Measurements from ENCODE around the gene SYK. TPM values are rescaled to one million over a fixed set of nuclear protein-coding genes. Genes with fewer than 3 reads are reported as not detected.

The SYK gene
- total RNA-seq, 1 experiment from 2014 or later: 0.28 TPM

DNA sequence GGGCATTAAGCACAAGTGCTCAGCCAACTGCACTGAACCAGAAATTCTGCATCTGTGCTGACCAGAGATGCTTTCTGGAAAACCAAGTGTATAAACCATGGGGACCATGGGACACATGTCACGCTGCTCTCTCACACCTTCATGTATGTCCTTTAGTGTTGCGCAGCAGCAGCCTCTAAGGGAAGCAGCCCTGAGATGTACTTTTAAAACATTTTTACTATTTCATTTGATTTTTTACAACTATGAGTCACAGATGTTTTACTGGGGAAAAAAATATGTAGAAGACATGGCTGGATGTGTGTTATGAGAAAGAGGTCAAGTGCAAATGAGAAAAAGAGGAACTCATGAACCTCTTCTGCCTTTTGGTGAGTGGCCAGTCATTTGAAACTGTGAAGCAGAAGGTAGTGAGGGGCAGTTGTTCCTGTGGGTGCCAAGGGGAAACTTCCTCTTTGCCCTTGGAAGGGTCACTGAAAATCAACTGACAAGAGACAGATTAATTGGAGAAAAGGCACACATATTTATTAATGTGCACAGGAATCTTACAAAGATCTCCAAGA lies 31.4 kb upstream of the SYK start:
- POLR2A ChIA-PET: no interaction called here
- DNase-seq (ENCODE audit: low read depth, low spot score): no peak
- no peaks in the 10 kb centered on the region for H3K4me1 ChIP-seq (ENCODE audit: control insufficient read depth, insufficient read depth, low read length)
- H3K36me3 ChIP-seq (ENCODE audit: control insufficient read depth, insufficient read depth, low read length): no peaks in the 10 kb centered on the region
- CTCF ChIA-PET: no interaction called here
- intact Hi-C loops (cut with micrococcal nuclease; ENCODE audit: unreplicated experiment): no loop called here
- H3K27me3 ChIP-seq (ENCODE audit: control insufficient read depth, insufficient read depth, low read length): no peaks in the 10 kb centered on the region
- TF ChIP-seq TCF7L2 (IDR thresholded peaks at IDR 0.05; ENCODE audit: low read depth, low read length): no peak
- no peak for TF ChIP-seq SIN3A (IDR thresholded peaks at IDR 0.05; ENCODE audit: borderline replicate concordance, insufficient read depth, low read depth, low read length)
- no peak for TF ChIP-seq REST (IDR thresholded peaks at IDR 0.05; ENCODE audit: insufficient read depth in 1 of 2, low read depth in 2 of 2, low read length in 1 of 2)
- no peak for TF ChIP-seq CTCF (IDR thresholded peaks at IDR 0.05)
- TF ChIP-seq POLR2AphosphoS5 (IDR thresholded peaks at IDR 0.05; ENCODE audit: low read depth, low read length): no peak
- H3K4me3 ChIP-seq (ENCODE audit: low read depth in 2 of 2, low read length in 2 of 2): no peak overlapping the region
- H3K9me3 ChIP-seq (ENCODE audit: control insufficient read depth, insufficient read depth, low read depth, low read length): peaks cover 10% of the 10 kb centered on the region; the same call in 1 of the 2 replicates
- H3K27ac ChIP-seq (ENCODE audit: low read length): no peak overlapping the region
- no TSS peak for BruUV-seq (replicated peaks)
- in situ Hi-C loops (cut with HindIII; ENCODE audit: low pct_unique_long_range_greater_than_20kb, low sequenced_read_pairs): no loop called here
- no peak for ATAC-seq

DNA sequence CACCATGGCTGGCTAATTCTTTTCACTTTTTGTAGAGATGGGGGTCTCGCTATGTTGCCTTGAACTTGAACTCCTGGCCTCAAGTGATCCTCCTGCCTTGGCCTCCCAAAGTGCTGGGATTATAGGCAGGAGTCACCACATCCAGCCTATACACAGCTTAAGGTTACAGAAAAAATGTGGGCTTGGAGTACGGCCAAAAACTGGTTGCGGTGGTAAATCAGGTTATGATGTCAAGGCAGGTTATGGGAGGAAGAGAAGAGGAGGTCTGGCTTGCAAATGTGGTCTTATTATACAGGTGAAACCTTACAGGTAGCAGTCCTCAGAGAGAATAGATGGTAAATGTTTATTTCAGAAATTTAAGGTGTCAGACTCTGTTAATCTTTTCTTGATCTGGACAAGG lies 30.7 kb upstream of the SYK start:
- DNase-seq (ENCODE audit: low read depth, low spot score): no peak
- Histone ChIP-seq H3K4me1 (ENCODE audit: control insufficient read depth, insufficient read depth, low read length) (no peaks in the 10 kb centered on the region), H3K27me3 (ENCODE audit: control insufficient read depth, insufficient read depth, low read length) (no peaks in the 10 kb centered on the region), H3K4me3 (ENCODE audit: low read depth in 2 of 2, low read length in 2 of 2) (no peak overlapping the region), H3K27ac (ENCODE audit: low read length) (no peak overlapping the region), H3K9me3 (ENCODE audit: control insufficient read depth, insufficient read depth, low read depth, low read length) (peaks cover 10% of the 10 kb centered on the region; the same call in 1 of the 2 replicates), H3K36me3 (ENCODE audit: control insufficient read depth, insufficient read depth, low read length) (no peaks in the 10 kb centered on the region)
- ChIA-PET POLR2A (no interaction called here), CTCF (no interaction called here)
- in situ Hi-C loops (cut with HindIII; ENCODE audit: low pct_unique_long_range_greater_than_20kb, low sequenced_read_pairs): no loop called here
- intact Hi-C loops (cut with micrococcal nuclease; ENCODE audit: unreplicated experiment): no loop called here
- no peak for ATAC-seq
- TF ChIP-seq TCF7L2 (IDR thresholded peaks at IDR 0.05; ENCODE audit: low read depth, low read length) (no peak), CTCF (IDR thresholded peaks at IDR 0.05) (no peak), SIN3A (IDR thresholded peaks at IDR 0.05; ENCODE audit: borderline replicate concordance, insufficient read depth, low read depth, low read length) (no peak), POLR2AphosphoS5 (IDR thresholded peaks at IDR 0.05; ENCODE audit: low read depth, low read length) (no peak), REST (IDR thresholded peaks at IDR 0.05; ENCODE audit: insufficient read depth in 1 of 2, low read depth in 2 of 2, low read length in 1 of 2) (no peak)
- BruUV-seq (replicated peaks): no TSS peak
